Cardiac muscle cell (in vitro differentiated cells and primary cell): ENCODE measurements around the gene SIMC1. TPM values are rescaled to one million over a fixed set of nuclear protein-coding genes. Genes with fewer than 3 reads are reported as not detected.
"Not testable (repeated sequence)": the region's sequence is repeated elsewhere in the genome, so short reads cannot be mapped to it uniquely, and the experiment has no call there.

ENCODE experiments used
- DNase-seq, 2 donors: peaks; one replicate each; pipeline versions ENCODE4 v3.0.0 to v3.0.0-alpha.2; 2010 to 2017; ENCODE audit warnings: low read depth in 1 of 2, low spot score in 1 of 2
- H3K27ac ChIP-seq: fragments of 200-600 bp; sonication (generic); 2 replicates; pipeline ENCODE4 v1.5.1; 2016
- H3K27me3 ChIP-seq: fragments of 200-600 bp; sonication (generic); 2 replicates; pipeline ENCODE4 v1.6.0; 2016; ENCODE audit warnings: control low read depth
- H3K36me3 ChIP-seq: fragments of 200-600 bp; sonication (generic); 2 replicates; pipeline ENCODE4 v1.5.1; 2016; ENCODE audit warnings: control low read depth
- H3K4me1 ChIP-seq: fragments of 200-600 bp; sonication (generic); 2 replicates; pipeline ENCODE4 v1.8.1; 2017; ENCODE audit warnings: low read depth, mild to moderate bottlenecking, mixed run types
- H3K4me3 ChIP-seq: fragments of 200-600 bp; sonication (generic); 2 replicates; pipeline ENCODE4 v1.5.1; 2016; ENCODE audit warnings: mild to moderate bottlenecking
- H3K9me3 ChIP-seq: fragments of 200-600 bp; sonication (generic); 2 replicates; pipeline ENCODE4 v1.5.1; 2017; ENCODE audit warnings: low read depth, mild to moderate bottlenecking, control low read depth
- polyA plus RNA-seq: library from polyadenylated mRNA; unstranded; fragments of >200 nt; fragmentation: Nextera tagmentation; extraction: Ambion mirVana; gene quantifications from 2 replicates; pipeline ENCODE4 v1.2.1, GENCODE V29; 2016
- total RNA-seq: library from RNA; depleted of rRNA; stranded (reverse); fragments of >200 nt; gene quantifications from 2 replicates; pipeline ENCODE4 v1.2.3, GENCODE V29; 2016
- TF ChIP-seq, protein P1 (sequence below): IDR thresholded peaks from 2 replicates; pipeline ENCODE4 v1.5.1; 2012; ENCODE audit warnings: low read depth, mild to moderate bottlenecking, low read length

SIMC1 gene
- total and polyA plus RNA-seq, 2 experiments from 2014 or later: 17.0 to 21.4 TPM

DNA sequence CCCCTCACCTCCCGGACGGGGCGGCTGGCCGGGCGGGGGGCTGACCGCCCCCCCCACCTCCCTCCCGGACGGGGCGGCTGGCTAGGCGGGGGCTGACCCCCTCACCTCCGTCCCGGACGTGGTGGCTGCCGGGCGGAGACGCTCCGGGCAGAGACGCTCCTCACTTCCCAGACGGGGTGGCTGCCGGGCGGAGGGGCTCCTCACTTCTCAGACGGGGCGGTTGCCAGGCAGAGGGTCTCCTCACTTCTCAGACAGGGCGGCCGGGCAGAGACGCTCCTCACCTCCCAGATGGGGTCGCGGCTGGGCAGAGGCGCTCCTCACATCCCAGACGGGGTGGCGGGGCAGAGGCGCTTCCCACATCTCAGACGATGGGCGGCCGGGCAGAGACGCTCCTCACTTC is 13.9 kb downstream of the SIMC1 start:
- not testable (repeated sequence) for H3K27ac ChIP-seq, H3K4me1 ChIP-seq, H3K27me3 ChIP-seq, H3K4me3 ChIP-seq, DNase-seq, H3K36me3 ChIP-seq, H3K9me3 ChIP-seq

GRCh38 chr5:176253370-176254065 is 15.3 kb downstream of the SIMC1 start:
- DNase-seq, H3K36me3 ChIP-seq, H3K9me3 ChIP-seq, H3K4me1 ChIP-seq, H3K27ac ChIP-seq, H3K4me3 ChIP-seq, H3K27me3 ChIP-seq: not testable (repeated sequence)

GRCh38 chr5:176254066-176254393 is 15.8 kb downstream of the SIMC1 start:
- not testable (repeated sequence) for H3K9me3 ChIP-seq, H3K27me3 ChIP-seq, H3K4me3 ChIP-seq, H3K27ac ChIP-seq, H3K36me3 ChIP-seq, H3K4me1 ChIP-seq
- DNase-seq: peak in 1 of 2 donors; percentile 18

GRCh38 chr5:176257871-176258505 is 19.8 kb downstream of the SIMC1 start:
- H3K27ac ChIP-seq, H3K4me3 ChIP-seq, H3K9me3 ChIP-seq, H3K4me1 ChIP-seq, H3K36me3 ChIP-seq, DNase-seq, H3K27me3 ChIP-seq: not testable (repeated sequence)

DNA sequence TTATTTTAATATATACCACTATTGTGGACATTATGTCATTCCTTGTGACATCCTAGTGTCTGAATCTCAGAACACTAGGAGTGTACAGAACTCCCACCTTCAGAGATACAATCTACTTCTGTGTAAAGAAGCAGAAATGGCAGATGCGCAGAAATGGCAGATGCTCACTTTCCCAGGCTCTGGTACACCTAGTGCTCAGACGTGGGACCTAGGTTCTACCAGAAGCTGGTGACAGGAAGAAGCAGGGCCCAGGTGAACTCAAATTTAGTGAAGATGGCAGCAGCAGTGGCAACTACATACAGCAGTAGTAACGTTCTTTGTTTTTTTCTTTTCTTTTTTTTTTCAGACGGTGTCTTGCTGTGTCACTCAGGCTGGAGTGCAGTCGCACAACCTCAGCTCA is 22.5 kb downstream of the SIMC1 start:
- DNase-seq, H3K4me1 ChIP-seq, H3K36me3 ChIP-seq, H3K27ac ChIP-seq, H3K9me3 ChIP-seq, H3K27me3 ChIP-seq, H3K4me3 ChIP-seq: not testable (repeated sequence)

GRCh38 chr5:176266448-176266847 is 28.2 kb downstream of the SIMC1 start:
- H3K9me3 ChIP-seq, H3K27me3 ChIP-seq, DNase-seq, H3K4me3 ChIP-seq, H3K36me3 ChIP-seq, H3K27ac ChIP-seq, H3K4me1 ChIP-seq: not testable (repeated sequence)

GRCh38 chr5:176289018-176289417 is 50.8 kb downstream of the SIMC1 start:
- H3K36me3 ChIP-seq, H3K27me3 ChIP-seq, H3K27ac ChIP-seq, H3K4me1 ChIP-seq, H3K4me3 ChIP-seq, H3K9me3 ChIP-seq, DNase-seq: not testable (repeated sequence)

GRCh38 chr5:176290057-176290840 is 52.0 kb downstream of the SIMC1 start:
- not testable (repeated sequence) for DNase-seq, H3K4me1 ChIP-seq, H3K27ac ChIP-seq, H3K4me3 ChIP-seq, H3K36me3 ChIP-seq, H3K9me3 ChIP-seq, H3K27me3 ChIP-seq

GRCh38 chr5:176305356-176305755 is 67.1 kb downstream of the SIMC1 start:
- not testable (repeated sequence) for H3K27me3 ChIP-seq, H3K4me3 ChIP-seq, DNase-seq, H3K9me3 ChIP-seq, H3K27ac ChIP-seq, H3K4me1 ChIP-seq, H3K36me3 ChIP-seq

GRCh38 chr5:176317534-176318374 is 79.5 kb downstream of the SIMC1 start:
- no peak overlapping the region for H3K4me3 ChIP-seq
- TF ChIP-seq, protein P1, sequence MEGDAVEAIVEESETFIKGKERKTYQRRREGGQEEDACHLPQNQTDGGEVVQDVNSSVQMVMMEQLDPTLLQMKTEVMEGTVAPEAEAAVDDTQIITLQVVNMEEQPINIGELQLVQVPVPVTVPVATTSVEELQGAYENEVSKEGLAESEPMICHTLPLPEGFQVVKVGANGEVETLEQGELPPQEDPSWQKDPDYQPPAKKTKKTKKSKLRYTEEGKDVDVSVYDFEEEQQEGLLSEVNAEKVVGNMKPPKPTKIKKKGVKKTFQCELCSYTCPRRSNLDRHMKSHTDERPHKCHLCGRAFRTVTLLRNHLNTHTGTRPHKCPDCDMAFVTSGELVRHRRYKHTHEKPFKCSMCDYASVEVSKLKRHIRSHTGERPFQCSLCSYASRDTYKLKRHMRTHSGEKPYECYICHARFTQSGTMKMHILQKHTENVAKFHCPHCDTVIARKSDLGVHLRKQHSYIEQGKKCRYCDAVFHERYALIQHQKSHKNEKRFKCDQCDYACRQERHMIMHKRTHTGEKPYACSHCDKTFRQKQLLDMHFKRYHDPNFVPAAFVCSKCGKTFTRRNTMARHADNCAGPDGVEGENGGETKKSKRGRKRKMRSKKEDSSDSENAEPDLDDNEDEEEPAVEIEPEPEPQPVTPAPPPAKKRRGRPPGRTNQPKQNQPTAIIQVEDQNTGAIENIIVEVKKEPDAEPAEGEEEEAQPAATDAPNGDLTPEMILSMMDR: no peak
- no peak for DNase-seq
- no peak overlapping the region for H3K27ac ChIP-seq
- no peaks in the 10 kb centered on the region for H3K27me3 ChIP-seq
- H3K9me3 ChIP-seq: no peaks in the 10 kb centered on the region
- peaks cover 22% of the 10 kb centered on the region for H3K36me3 ChIP-seq
- H3K4me1 ChIP-seq: no peaks in the 10 kb centered on the region
